Measurements from ENCODE around the gene THADA. TPM values are rescaled to one million over a fixed set of nuclear protein-coding genes. Genes with fewer than 3 reads are reported as not detected.

THADA gene
- total RNA-seq, 1 donor from 2014 or later, result 33.8 TPM

- no peak overlapping the region for H3K27ac Mint-ChIP-seq (ENCODE audit: unreplicated experiment)
- peaks cover 8% of the 10 kb centered on the region for H3K9me3 Mint-ChIP-seq
- H3K4me1 Mint-ChIP-seq, result peaks cover 15% of the 10 kb centered on the region
- no peak overlapping the region for H3K4me3 Mint-ChIP-seq
- peaks cover 32% of the 10 kb centered on the region for H3K36me3 Mint-ChIP-seq (ENCODE audit: low read depth)
- DNase-seq (ENCODE audit: low read depth, low spot score), result no peak
- H3K27me3 Mint-ChIP-seq (ENCODE audit: low read depth), result no peaks in the 10 kb centered on the region
- TF ChIP-seq CTCF (conservative IDR thresholded peaks at IDR 0.05), result no peak
Observed at GRCh38 chr2:43294973-43295603, 300.8 kb downstream of the THADA start.

- Mint-ChIP-seq H3K4me1 (peaks cover 15% of the 10 kb centered on the region), H3K27me3 (ENCODE audit: low read depth) (no peaks in the 10 kb centered on the region), H3K4me3 (no peak overlapping the region), H3K36me3 (ENCODE audit: low read depth) (peaks cover 36% of the 10 kb centered on the region), H3K9me3 (peaks cover 8% of the 10 kb centered on the region), H3K27ac (ENCODE audit: unreplicated experiment) (peak overlapping the region; percentile 31)
- no peak for DNase-seq (ENCODE audit: low read depth, low spot score)
- no peak for TF ChIP-seq CTCF (conservative IDR thresholded peaks at IDR 0.05)
Observed at GRCh38 chr2:43293744-43294695, 301.8 kb downstream of the THADA start.

GRCh38 chr2:43292851-43293743 lies 302.7 kb downstream of the THADA start:
- DNase-seq (ENCODE audit: low read depth, low spot score), result no peak
- Mint-ChIP-seq H3K27me3 (ENCODE audit: low read depth) (no peaks in the 10 kb centered on the region), H3K4me1 (peaks cover 11% of the 10 kb centered on the region), H3K4me3 (no peak overlapping the region), H3K27ac (ENCODE audit: unreplicated experiment) (no peak overlapping the region), H3K36me3 (ENCODE audit: low read depth) (peaks cover 39% of the 10 kb centered on the region), H3K9me3 (peaks cover 8% of the 10 kb centered on the region)
- no peak for TF ChIP-seq CTCF (conservative IDR thresholded peaks at IDR 0.05)

- H3K4me3 Mint-ChIP-seq, result no peak overlapping the region
- no peak for DNase-seq (ENCODE audit: low read depth, low spot score)
- peak overlapping the region; percentile 35 for H3K27ac Mint-ChIP-seq (ENCODE audit: unreplicated experiment)
- H3K9me3 Mint-ChIP-seq, result peaks cover 8% of the 10 kb centered on the region
- peaks cover 45% of the 10 kb centered on the region for H3K36me3 Mint-ChIP-seq (ENCODE audit: low read depth)
- TF ChIP-seq CTCF (conservative IDR thresholded peaks at IDR 0.05), result no peak
- H3K27me3 Mint-ChIP-seq (ENCODE audit: low read depth), result no peaks in the 10 kb centered on the region
- peaks cover 11% of the 10 kb centered on the region for H3K4me1 Mint-ChIP-seq
Observed at GRCh38 chr2:43292297-43292696, 303.5 kb downstream of the THADA start.

- H3K36me3 Mint-ChIP-seq (ENCODE audit: low read depth), result peaks cover 65% of the 10 kb centered on the region
- H3K27ac Mint-ChIP-seq (ENCODE audit: unreplicated experiment), result no peak overlapping the region
- H3K27me3 Mint-ChIP-seq (ENCODE audit: low read depth), result no peaks in the 10 kb centered on the region
- peaks cover 8% of the 10 kb centered on the region for H3K4me1 Mint-ChIP-seq
- no peak for TF ChIP-seq CTCF (conservative IDR thresholded peaks at IDR 0.05)
- DNase-seq (ENCODE audit: low read depth, low spot score), result no peak
- no peak overlapping the region for H3K4me3 Mint-ChIP-seq
- peaks cover 14% of the 10 kb centered on the region for H3K9me3 Mint-ChIP-seq
Observed at GRCh38 chr2:43289331-43289730, 306.5 kb downstream of the THADA start.
